NCI-H128 (cell line): Measurements from ENCODE around the gene PSPC1.
"Not testable (repeated sequence)": the region's sequence is repeated elsewhere in the genome, so short reads cannot be mapped to it uniquely, and the experiment has no call there.

Experiments
- DNase-seq: peaks from one replicate; lab custom pipeline; 2025; ENCODE audit not compliant: unreplicated experiment; lab: John Stamatoyannopoulos, UW

The PSPC1 gene

DNA sequence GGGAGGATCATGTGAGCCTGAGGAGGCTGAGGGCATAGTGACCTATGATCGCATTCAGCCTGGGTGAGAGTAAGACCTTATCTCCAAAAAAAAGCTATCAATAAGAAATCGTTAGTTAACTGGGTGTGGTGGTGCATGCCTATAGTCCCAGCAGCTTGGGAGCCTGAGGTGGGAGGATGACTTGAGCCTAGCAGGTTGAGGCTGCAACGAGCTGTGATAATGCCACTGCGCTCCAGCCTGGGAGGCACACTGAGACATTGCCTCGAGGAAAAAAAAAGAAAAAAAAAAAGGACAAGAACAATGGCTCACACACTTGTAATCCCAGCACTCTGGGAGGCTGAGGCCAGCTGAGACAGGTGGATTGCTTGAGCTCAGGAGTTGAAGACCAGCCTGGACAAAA is 16.2 kb downstream of the PSPC1 start:
- DNase-seq = no peak

GRCh38 chr13:19764237-19764636 is 18.5 kb downstream of the PSPC1 start:
- DNase-seq = no peak

- no peak for DNase-seq
Measured at GRCh38 chr13:19763618-19764017, 19.1 kb downstream of the PSPC1 start.

GRCh38 chr13:19759669-19760068 is 23.1 kb downstream of the PSPC1 start:
- no peak for DNase-seq

GRCh38 chr13:19742643-19743042 is 40.1 kb downstream of the PSPC1 start:
- no peak for DNase-seq

- no peak for DNase-seq
Measured at GRCh38 chr13:19737844-19738557, 44.7 kb downstream of the PSPC1 start.

GRCh38 chr13:19726611-19727010 is 56.1 kb downstream of the PSPC1 start:
- no peak for DNase-seq

GRCh38 chr13:19725320-19725719 is 57.4 kb downstream of the PSPC1 start:
- no peak for DNase-seq

DNA sequence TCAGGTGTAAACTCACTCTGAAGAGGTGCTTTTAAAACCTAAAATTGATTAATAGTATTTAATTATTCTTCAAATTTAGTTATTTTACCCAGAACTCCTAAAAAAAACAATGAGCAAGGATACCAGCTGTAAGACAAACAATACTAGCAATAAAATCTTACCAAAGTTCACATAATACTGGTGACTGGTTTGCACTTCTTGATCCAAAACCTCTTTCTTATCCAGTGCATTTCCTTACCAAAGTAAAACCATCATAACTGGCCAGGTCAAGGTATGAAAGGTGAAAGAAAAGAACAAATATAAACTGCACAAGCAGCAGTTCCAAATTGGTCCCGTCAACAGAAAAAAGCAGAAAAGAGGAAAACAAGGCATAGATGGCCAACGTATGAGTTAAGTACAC is 62.7 kb downstream of the PSPC1 start:
- DNase-seq = no peak

- no peak for DNase-seq
Measured at GRCh38 chr13:19713186-19713965, 69.4 kb downstream of the PSPC1 start.

- not testable (repeated sequence) for DNase-seq
Measured at GRCh38 chr13:19709782-19710181, 73.0 kb downstream of the PSPC1 start.

DNA sequence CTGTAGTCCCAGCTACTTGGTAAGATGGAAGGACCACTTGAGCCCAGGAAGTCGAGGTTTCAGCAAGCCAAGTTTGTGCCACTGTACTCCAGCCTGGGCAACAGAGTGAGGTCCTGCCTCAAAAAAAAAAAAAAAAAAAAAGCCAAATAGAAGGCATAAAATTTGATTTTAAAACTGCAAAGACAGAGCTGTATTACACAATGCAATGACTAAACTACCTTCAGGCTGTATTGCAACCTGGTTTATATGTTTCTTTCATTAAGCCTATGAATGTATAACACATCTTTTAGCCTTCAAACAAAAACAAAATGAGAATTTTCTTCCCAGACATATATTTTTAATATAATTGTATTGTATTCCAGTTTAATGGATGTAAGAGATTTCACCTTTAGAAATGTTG is 73.7 kb downstream of the PSPC1 start:
- DNase-seq = not testable (repeated sequence)

DNA sequence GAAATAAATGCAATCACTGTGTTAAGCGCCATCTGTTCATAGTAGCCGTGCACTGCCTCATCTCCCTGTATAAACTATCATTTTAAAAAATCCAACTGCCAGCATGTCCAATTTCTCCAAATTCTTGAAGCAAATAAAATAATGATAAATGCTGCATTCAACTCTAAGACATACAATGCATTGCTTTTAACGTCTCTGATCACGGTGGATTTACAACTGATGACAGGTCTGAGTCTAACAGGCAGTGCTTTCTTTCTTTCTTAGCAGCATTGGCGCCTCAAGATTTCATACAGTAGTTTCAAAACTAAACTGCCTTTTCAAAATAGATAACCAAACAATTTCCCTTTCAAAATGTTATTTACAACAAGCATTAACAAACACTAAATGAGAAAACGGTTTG is 78.5 kb downstream of the PSPC1 start:
- DNase-seq = not testable (repeated sequence)

GRCh38 chr13:19701619-19702018 is 81.1 kb downstream of the PSPC1 start:
- not testable (repeated sequence) for DNase-seq

GRCh38 chr13:19700963-19701362 is 81.8 kb downstream of the PSPC1 start:
- not testable (repeated sequence) for DNase-seq

GRCh38 chr13:19695829-19696228 is 86.9 kb downstream of the PSPC1 start:
- DNase-seq = no peak

DNA sequence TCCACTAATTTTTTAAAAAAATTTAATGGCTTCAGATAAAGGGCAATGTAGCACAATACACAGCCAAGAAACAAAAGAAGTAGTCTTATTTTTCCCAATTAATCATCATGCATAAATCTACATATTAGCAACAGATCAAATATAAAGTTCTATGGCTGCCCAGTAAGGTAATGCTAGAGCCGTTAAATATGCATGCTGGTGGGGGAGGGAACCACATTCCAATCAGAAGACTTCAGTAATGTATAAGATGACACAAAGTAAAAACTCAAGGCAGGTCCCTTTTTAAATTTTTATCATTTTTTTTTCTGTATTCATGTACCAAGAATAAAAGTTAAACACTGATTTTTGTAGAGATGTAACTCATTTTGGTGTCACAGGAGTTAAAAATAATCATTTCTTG is 87.3 kb downstream of the PSPC1 start:
- DNase-seq = no peak

DNA sequence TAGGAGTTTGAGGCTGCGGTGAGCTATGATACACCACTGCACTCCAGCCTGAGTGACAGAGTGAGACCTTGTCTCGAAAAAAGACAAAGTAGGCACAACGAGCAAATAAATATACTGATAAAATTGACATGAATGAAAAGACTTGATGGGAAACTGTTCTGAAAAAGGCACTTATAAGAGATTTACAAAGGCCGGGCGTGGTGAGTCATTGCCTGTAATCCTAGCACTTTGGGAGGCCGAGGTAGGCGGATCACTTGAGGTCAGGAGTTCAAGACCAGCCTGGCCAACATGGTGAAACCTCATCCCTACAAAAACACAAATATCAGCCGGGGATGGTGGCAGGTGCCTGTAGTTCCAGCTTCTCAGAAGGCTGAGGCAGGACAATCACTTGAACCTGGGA is 91.3 kb downstream of the PSPC1 start:
- DNase-seq = not testable (repeated sequence)

GRCh38 chr13:19685437-19685836 is 97.3 kb downstream of the PSPC1 start:
- no peak for DNase-seq

- no peak for DNase-seq
Measured at GRCh38 chr13:19685034-19685433, 97.7 kb downstream of the PSPC1 start.

GRCh38 chr13:19681517-19681916 is 101.2 kb downstream of the PSPC1 start:
- no peak for DNase-seq

- DNase-seq = no peak
Measured at GRCh38 chr13:19680751-19681150, 102.0 kb downstream of the PSPC1 start.
